ENCODE data around the gene CMIP. TPM values are rescaled to one million over a fixed set of nuclear protein-coding genes. Genes with fewer than 3 reads are reported as not detected.

The CMIP gene
- total RNA-seq, 1 experiment from 2014 or later, result 10.7 TPM

GRCh38 chr16:81582655-81583441 is 138.2 kb downstream of the CMIP start:
- DNase-seq (ENCODE audit: low read depth in 1 of 2, low spot score in 2 of 2), result no peak
- no peaks in the 10 kb centered on the region for H3K9me3 ChIP-seq (replicated peaks)
- peaks cover 17% of the 10 kb centered on the region for H3K4me1 ChIP-seq (replicated peaks)
- H3K4me3 ChIP-seq, result no peak overlapping the region
- no peaks in the 10 kb centered on the region for H3K36me3 ChIP-seq
- H3K27me3 ChIP-seq (replicated peaks), result no peaks in the 10 kb centered on the region
- no peak overlapping the region for H3K27ac ChIP-seq

- H3K27ac ChIP-seq, result no peak overlapping the region
- H3K4me3 ChIP-seq, result no peak overlapping the region
- H3K9me3 ChIP-seq (replicated peaks), result no peaks in the 10 kb centered on the region
- peaks cover 17% of the 10 kb centered on the region for H3K4me1 ChIP-seq (replicated peaks)
- H3K36me3 ChIP-seq, result no peaks in the 10 kb centered on the region
- H3K27me3 ChIP-seq (replicated peaks), result no peaks in the 10 kb centered on the region
- DNase-seq (ENCODE audit: low read depth in 1 of 2, low spot score in 2 of 2), result no peak
Observed at GRCh38 chr16:81583893-81584631, 139.5 kb downstream of the CMIP start.

GRCh38 chr16:81585785-81586184 is 141.2 kb downstream of the CMIP start:
- Histone ChIP-seq H3K4me1 (replicated peaks) (peaks cover 17% of the 10 kb centered on the region), H3K27me3 (replicated peaks) (no peaks in the 10 kb centered on the region), H3K4me3 (no peak overlapping the region), H3K9me3 (replicated peaks) (no peaks in the 10 kb centered on the region), H3K27ac (peak overlapping the region; percentile 56), H3K36me3 (no peaks in the 10 kb centered on the region)
- no peak for DNase-seq (ENCODE audit: low read depth in 1 of 2, low spot score in 2 of 2)

GRCh38 chr16:81586417-81586816 is 141.8 kb downstream of the CMIP start:
- Histone ChIP-seq H3K27me3 (replicated peaks) (no peaks in the 10 kb centered on the region), H3K9me3 (replicated peaks) (no peaks in the 10 kb centered on the region), H3K4me3 (no peak overlapping the region), H3K4me1 (replicated peaks) (peaks cover 17% of the 10 kb centered on the region), H3K27ac (peak overlapping the region; percentile 56), H3K36me3 (no peaks in the 10 kb centered on the region)
- DNase-seq (ENCODE audit: low read depth in 1 of 2, low spot score in 2 of 2), result peak in 1 of 2 experiments; percentile 54

GRCh38 chr16:81586977-81587625 is 142.5 kb downstream of the CMIP start:
- Histone ChIP-seq H3K9me3 (replicated peaks) (no peaks in the 10 kb centered on the region), H3K36me3 (no peaks in the 10 kb centered on the region), H3K27ac (peak overlapping the region; percentile 5; the same call in 1 of the 2 replicates), H3K4me3 (no peak overlapping the region), H3K27me3 (replicated peaks) (no peaks in the 10 kb centered on the region), H3K4me1 (replicated peaks) (peaks cover 17% of the 10 kb centered on the region)
- DNase-seq (ENCODE audit: low read depth in 1 of 2, low spot score in 2 of 2), result no peak

- H3K4me3 ChIP-seq, result no peak overlapping the region
- H3K9me3 ChIP-seq (replicated peaks), result no peaks in the 10 kb centered on the region
- no peaks in the 10 kb centered on the region for H3K36me3 ChIP-seq
- no peak for DNase-seq (ENCODE audit: low read depth in 1 of 2, low spot score in 2 of 2)
- no peak overlapping the region for H3K27ac ChIP-seq
- no peaks in the 10 kb centered on the region for H3K27me3 ChIP-seq (replicated peaks)
- H3K4me1 ChIP-seq (replicated peaks), result peaks cover 17% of the 10 kb centered on the region
Observed at GRCh38 chr16:81587626-81588160, 143.1 kb downstream of the CMIP start.

GRCh38 chr16:81588326-81589081 is 143.9 kb downstream of the CMIP start:
- peaks cover 17% of the 10 kb centered on the region for H3K4me1 ChIP-seq (replicated peaks)
- no peaks in the 10 kb centered on the region for H3K9me3 ChIP-seq (replicated peaks)
- H3K4me3 ChIP-seq, result no peak overlapping the region
- DNase-seq (ENCODE audit: low read depth in 1 of 2, low spot score in 2 of 2), result no peak
- no peak overlapping the region for H3K27ac ChIP-seq
- no peaks in the 10 kb centered on the region for H3K36me3 ChIP-seq
- no peaks in the 10 kb centered on the region for H3K27me3 ChIP-seq (replicated peaks)

GRCh38 chr16:81589975-81590650 is 145.5 kb downstream of the CMIP start:
- Histone ChIP-seq H3K36me3 (no peaks in the 10 kb centered on the region), H3K27me3 (replicated peaks) (no peaks in the 10 kb centered on the region), H3K4me1 (replicated peaks) (peaks cover 17% of the 10 kb centered on the region), H3K27ac (no peak overlapping the region), H3K4me3 (no peak overlapping the region), H3K9me3 (replicated peaks) (no peaks in the 10 kb centered on the region)
- DNase-seq (ENCODE audit: low read depth in 1 of 2, low spot score in 2 of 2), result no peak

- no peak for DNase-seq (ENCODE audit: low read depth in 1 of 2, low spot score in 2 of 2)
- no peak overlapping the region for H3K4me3 ChIP-seq
- H3K27me3 ChIP-seq (replicated peaks), result no peaks in the 10 kb centered on the region
- no peaks in the 10 kb centered on the region for H3K36me3 ChIP-seq
- no peaks in the 10 kb centered on the region for H3K9me3 ChIP-seq (replicated peaks)
- peaks cover 15% of the 10 kb centered on the region for H3K4me1 ChIP-seq (replicated peaks)
- no peak overlapping the region for H3K27ac ChIP-seq
Observed at GRCh38 chr16:81590714-81591544, 146.3 kb downstream of the CMIP start.

GRCh38 chr16:81591545-81591870 is 146.9 kb downstream of the CMIP start:
- DNase-seq (ENCODE audit: low read depth in 1 of 2, low spot score in 2 of 2), result no peak

GRCh38 chr16:81592353-81592866 is 147.8 kb downstream of the CMIP start:
- peaks cover 4% of the 10 kb centered on the region; the same call in 1 of the 2 replicates for H3K4me1 ChIP-seq (replicated peaks)
- no peaks in the 10 kb centered on the region for H3K9me3 ChIP-seq (replicated peaks)
- no peak overlapping the region for H3K4me3 ChIP-seq
- H3K36me3 ChIP-seq, result no peaks in the 10 kb centered on the region
- DNase-seq (ENCODE audit: low read depth in 1 of 2, low spot score in 2 of 2), result no peak
- H3K27me3 ChIP-seq (replicated peaks), result no peaks in the 10 kb centered on the region
- no peak overlapping the region for H3K27ac ChIP-seq

More at GRCh38 chr16:81591545-81591870, 146.9 kb downstream of the CMIP start:
- Histone ChIP-seq H3K27ac (no peak overlapping the region), H3K4me3 (no peak overlapping the region), H3K36me3 (no peaks in the 10 kb centered on the region), H3K4me1 (replicated peaks) (peaks cover 9% of the 10 kb centered on the region), H3K27me3 (replicated peaks) (no peaks in the 10 kb centered on the region), H3K9me3 (replicated peaks) (no peaks in the 10 kb centered on the region)

- H3K4me3 ChIP-seq, result no peak overlapping the region
- peaks cover 4% of the 10 kb centered on the region; the same call in 1 of the 2 replicates for H3K4me1 ChIP-seq (replicated peaks)
- no peak for DNase-seq (ENCODE audit: low read depth in 1 of 2, low spot score in 2 of 2)
- no peak overlapping the region for H3K27ac ChIP-seq
- no peaks in the 10 kb centered on the region for H3K27me3 ChIP-seq (replicated peaks)
- H3K9me3 ChIP-seq (replicated peaks), result no peaks in the 10 kb centered on the region
- no peaks in the 10 kb centered on the region for H3K36me3 ChIP-seq
Observed at GRCh38 chr16:81593481-81593880, 148.9 kb downstream of the CMIP start.
